HG03108 (cell line): ENCODE data around the gene UFC1.
A peak's percentile ranks its signal among the peaks of the same experiment; 100 is the strongest.

Experiments used
- ATAC-seq: cut with Tn5 transposase; IDR thresholded peaks from one replicate; pipeline ENCODE4 v1.9.1; 2021; ENCODE audit warnings: moderate library complexity; ENCODE audit not compliant: unreplicated experiment

UFC1 gene

DNA sequence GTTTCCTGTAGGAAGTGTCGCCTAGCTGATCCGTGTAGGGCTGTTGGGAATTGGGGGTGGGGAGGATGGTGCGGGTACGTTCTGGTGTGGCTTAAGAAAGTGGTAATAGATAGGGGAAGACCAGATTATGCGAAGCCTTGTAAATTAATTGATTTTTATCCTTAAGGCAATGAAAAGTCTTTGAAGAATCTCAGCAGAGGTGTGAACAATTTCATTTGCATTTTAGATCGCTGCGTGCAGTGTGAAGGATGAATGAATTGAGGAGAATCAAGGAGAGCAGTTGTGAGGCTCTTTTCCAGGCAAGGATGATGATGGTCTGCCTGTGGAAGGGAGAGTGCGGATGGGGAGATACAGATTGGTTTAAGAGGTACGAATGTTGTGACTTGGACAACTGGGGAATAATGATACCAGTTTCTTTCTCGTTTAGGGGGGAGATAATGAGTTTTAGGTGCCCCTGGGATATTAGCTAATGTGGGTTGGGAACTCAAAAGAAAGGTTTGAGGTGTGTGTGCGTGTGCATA is 20.5 kb upstream of the UFC1 start:
- no peak for ATAC-seq

GRCh38 chr1:161137881-161138280 is 15.9 kb upstream of the UFC1 start:
- no peak for ATAC-seq

GRCh38 chr1:161138431-161138830 is 15.3 kb upstream of the UFC1 start:
- no peak for ATAC-seq

DNA sequence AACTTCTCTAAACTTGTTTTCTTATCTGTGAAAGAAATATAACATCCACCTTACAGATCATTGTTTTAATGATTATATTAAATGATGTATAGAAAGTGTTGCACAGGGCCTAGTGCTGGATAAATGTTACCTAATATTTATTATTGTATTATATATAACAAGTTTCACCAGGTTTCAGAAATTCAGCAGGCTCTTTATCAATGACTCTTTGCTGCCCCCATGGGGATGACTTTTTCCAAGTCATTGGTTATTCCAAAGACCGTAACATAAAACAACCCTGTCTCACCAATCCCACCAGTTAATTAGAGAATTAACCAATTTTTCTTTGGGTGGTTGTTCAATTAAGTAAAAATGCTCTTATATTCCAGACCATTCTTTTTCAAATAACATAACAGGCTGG is 14.0 kb upstream of the UFC1 start:
- no peak for ATAC-seq

GRCh38 chr1:161140755-161141400 is 12.9 kb upstream of the UFC1 start:
- no peak for ATAC-seq

- ATAC-seq, result no peak
These were observed 7.9 kb upstream of the UFC1 start for GRCh38 chr1:161145832-161146231.

- ATAC-seq, result no peak
These were observed 602 bp upstream of the UFC1 start for GRCh38 chr1:161153176-161153575.

DNA sequence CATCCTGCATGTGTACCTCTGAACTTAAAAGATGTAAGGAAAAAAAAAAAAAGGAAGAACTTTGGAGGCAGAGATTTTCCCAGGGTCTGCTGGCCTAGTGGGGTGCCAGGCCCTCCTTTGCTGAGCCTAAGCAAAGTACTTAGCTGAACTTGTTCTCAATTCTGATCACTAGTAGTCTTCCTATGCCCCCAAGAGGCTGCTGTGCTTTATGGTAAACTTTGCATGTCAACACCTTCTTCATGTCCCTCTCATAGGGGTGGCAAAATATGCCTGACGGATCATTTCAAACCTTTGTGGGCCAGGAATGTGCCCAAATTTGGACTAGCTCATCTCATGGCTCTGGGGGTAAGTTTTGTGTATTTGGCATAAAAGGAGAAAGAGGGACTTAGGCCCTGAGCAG is 4.1 kb downstream of the UFC1 start:
- no peak for ATAC-seq

- ATAC-seq, result no peak
These were observed 4.7 kb downstream of the UFC1 start for GRCh38 chr1:161158316-161159010.

- ATAC-seq, result peak; percentile 87
These were observed 5.5 kb downstream of the UFC1 start, which contains the start of gene USP21 for GRCh38 chr1:161159087-161159912. Gene USP21, plus strand, starts transcription at chr1:161159500. Its CDS starts 1,141 bp downstream, at chr1:161160641.

- no peak for ATAC-seq
These were observed 6.1 kb downstream of the UFC1 start for GRCh38 chr1:161159913-161160243.

DNA sequence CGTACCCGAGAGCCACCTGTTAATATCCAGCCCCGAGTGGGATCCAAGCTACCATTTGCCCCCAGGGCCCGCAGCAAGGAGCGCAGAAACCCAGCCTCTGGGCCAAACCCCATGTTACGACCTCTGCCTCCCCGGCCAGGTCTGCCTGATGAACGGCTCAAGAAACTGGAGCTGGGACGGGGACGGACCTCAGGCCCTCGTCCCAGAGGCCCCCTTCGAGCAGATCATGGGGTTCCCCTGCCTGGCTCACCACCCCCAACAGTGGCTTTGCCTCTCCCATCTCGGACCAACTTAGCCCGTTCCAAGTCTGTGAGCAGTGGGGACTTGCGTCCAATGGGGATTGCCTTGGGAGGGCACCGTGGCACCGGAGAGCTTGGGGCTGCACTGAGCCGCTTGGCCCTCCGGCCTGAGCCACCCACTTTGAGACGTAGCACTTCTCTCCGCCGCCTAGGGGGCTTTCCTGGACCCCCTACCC is 6.9 kb downstream of the UFC1 start:
- no peak for ATAC-seq

DNA sequence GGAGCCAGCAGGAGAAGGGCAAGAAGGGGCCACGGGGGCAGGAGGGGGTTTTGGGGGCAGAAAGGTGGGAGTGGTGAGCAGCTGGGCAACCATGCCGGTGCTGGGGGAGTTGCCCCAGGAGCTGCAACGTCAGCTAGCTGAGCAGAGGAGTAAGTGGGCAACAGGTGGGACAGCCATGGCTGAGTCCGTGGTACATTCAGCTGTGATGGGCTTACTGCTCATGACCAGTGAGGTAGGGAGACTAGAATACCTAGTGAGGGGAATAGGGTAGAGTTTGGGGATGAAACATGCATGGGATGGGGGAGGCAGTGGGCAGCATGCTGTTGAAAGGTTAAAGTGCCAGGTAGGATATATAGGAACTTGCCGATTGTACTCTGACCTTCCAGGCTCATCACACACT is 7.9 kb downstream of the UFC1 start:
- no peak for ATAC-seq

DNA sequence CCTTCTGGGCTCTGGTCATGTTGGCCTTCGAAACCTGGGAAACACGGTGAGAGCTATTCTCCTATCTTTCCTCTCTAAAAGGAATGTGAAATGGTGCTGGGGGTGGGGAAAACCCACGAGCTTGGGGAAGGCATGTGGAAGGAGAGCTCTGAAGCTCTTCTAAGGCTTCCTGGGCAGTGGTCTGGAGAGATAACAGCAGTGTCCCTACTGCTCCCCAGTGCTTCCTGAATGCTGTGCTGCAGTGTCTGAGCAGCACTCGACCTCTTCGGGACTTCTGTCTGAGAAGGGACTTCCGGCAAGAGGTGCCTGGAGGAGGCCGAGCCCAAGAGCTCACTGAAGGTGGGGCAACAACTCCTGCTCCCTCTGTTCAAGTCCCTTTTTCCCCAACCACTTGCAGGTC is 8.3 kb downstream of the UFC1 start:
- ATAC-seq, result no peak

DNA sequence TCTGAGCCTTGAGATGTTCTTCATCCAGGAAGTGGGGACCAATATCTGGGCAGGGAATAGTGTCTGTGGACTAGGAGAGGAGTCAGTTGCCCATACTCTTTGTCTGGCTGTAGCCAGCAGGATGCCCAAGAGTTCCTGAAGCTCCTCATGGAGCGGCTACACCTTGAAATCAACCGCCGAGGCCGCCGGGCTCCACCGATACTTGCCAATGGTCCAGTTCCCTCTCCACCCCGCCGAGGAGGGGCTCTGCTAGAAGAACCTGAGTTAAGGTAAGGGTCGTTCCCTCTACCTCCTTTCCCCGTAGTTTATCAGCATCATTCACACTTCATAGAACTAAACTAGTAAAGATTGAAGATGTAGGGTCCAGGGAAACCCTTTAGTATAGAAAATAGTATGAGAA is 9.0 kb downstream of the UFC1 start:
- ATAC-seq, result no peak

- no peak for ATAC-seq
These were observed 10.0 kb downstream of the UFC1 start for GRCh38 chr1:161163793-161164192.

GRCh38 chr1:161164901-161165610 is 11.3 kb downstream of the UFC1 start:
- no peak for ATAC-seq

DNA sequence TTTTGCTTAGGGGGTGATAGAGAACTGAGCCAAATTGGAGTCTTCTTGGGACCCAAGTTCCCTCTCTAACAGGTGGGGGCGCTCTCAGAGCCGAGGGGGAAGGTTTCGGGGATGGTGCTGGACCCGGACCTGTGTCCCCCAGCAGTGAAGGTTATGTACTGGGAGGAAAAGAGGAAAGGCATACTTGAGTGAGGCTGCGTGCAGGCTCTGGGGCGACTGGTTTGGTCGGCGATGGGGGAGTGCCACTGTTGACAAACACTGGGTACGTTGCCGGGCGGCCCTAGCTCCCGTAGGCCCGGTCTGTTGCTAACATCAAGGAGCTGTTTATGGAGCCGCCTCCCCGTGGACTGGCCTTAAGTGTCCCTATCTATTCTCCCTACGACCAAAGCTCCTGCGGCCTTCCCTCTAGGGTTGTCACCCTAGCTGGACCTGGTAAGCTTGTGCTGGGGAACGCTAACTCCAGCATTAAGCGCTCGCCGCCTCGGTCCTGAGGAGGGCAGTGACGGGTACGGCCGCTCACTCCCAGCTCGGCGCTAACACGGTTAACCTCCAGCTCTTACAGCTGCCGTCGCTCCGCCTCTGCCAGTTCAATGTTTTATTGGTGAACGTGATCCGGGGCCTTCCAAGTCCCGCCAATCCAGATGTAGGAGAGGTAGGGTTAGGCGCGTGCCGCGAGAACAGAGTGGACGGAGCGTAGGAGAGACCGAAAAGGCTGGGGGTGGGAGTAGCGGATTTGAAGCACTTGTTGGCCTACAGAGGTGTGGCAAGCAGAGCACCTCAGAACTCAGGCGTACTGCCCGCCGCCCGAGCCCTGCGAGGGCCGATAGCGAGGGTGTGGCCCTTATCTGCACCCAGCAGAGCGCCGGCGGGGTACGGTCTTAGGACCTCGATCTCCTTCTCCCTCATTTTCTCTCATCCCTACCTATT is 12.2 kb downstream of the UFC1 start, which contains the start of gene PPOX:
Gene PPOX (plus strand): TSS at position 685 of the 927 bp plus-strand sequence. CDS start 422 bp downstream, outside the sequence.
- peak; percentile 93 for ATAC-seq

DNA sequence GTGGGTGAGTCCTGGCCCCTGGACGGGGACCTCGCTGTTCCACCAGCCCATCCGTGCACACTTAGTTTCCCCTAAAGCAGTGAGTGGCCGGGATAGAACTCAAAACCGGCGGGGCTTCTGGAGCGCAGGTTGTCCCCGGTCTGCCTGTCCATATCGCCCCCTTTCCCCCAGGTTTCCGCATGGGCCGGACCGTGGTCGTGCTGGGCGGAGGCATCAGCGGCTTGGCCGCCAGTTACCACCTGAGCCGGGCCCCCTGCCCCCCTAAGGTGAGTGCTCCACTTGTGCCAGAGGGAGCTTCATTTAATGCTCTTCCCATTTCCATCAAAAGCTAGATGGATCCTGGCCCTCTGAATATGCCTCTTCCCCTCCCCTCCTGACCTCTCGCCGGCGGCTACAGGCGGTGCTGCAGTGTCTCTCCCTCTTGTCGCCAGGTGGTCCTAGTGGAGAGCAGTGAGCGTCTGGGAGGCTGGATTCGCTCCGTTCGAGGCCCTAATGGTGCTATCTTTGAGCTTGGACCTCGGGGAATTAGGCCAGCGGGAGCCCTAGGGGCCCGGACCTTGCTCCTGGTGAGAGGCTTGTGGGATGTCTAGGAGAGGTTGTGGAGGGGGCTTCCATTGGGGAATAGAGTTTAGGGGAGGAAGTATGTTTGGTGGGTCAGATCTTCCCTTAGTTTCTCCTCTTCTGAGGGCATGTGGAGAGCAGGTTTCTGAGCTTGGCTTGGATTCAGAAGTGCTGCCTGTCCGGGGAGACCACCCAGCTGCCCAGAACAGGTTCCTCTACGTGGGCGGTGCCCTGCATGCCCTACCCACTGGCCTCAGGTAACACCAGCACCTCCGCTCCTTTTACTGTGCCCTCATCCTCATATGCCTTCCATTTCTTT is 13.1 kb downstream of the UFC1 start:
- no peak for ATAC-seq
